ENCODE measurements around the gene CARF.

- TF ChIP-seq CTCF (IDR thresholded peaks at IDR 0.05; ENCODE audit: insufficient read depth, low read length, poor library complexity, severe bottlenecking) (no peak), EZH2phosphoT487 (conservative IDR thresholded peaks at IDR 0.05; ENCODE audit: low read length) (no peak)
These were observed 107.1 kb downstream of the CARF start for GRCh38 chr2:203019142-203019541.
